GM20000 (cell line): ENCODE measurements around the gene SCAF4.

ENCODE experiments used
- DNase-seq: peaks from one replicate; pipeline ENCODE4 v3.0.0; 2012; ENCODE audit warnings: low spot score
- TF ChIP-seq, protein P1 (sequence below): IDR thresholded peaks from 2 replicates; pipeline ENCODE4 v1.5.1; 2012; ENCODE audit warnings: mild to moderate bottlenecking, control low read depth; ENCODE audit errors: extremely low read depth, missing control alignments

SCAF4 gene

DNA sequence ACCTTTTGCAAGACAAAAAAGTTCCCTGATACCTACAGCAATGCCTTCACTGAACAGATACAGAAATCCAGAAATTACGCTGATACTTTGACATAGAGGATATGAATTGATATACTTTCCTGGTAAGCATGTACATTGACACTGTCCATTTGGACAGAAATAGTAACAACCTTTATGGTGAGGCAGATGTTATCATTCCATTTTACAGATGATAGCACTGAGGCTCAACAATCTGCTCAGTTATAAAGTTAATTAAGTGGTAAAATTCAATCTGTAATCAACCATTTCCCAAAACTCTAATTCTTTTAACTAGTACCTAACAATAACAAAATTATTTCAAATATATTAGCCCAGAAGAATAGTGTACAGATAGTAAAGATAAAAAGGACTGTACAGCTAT lies 20.6 kb downstream of the SCAF4 start:
- TF ChIP-seq, protein P1, sequence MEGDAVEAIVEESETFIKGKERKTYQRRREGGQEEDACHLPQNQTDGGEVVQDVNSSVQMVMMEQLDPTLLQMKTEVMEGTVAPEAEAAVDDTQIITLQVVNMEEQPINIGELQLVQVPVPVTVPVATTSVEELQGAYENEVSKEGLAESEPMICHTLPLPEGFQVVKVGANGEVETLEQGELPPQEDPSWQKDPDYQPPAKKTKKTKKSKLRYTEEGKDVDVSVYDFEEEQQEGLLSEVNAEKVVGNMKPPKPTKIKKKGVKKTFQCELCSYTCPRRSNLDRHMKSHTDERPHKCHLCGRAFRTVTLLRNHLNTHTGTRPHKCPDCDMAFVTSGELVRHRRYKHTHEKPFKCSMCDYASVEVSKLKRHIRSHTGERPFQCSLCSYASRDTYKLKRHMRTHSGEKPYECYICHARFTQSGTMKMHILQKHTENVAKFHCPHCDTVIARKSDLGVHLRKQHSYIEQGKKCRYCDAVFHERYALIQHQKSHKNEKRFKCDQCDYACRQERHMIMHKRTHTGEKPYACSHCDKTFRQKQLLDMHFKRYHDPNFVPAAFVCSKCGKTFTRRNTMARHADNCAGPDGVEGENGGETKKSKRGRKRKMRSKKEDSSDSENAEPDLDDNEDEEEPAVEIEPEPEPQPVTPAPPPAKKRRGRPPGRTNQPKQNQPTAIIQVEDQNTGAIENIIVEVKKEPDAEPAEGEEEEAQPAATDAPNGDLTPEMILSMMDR, result no peak
- DNase-seq, result no peak

DNA sequence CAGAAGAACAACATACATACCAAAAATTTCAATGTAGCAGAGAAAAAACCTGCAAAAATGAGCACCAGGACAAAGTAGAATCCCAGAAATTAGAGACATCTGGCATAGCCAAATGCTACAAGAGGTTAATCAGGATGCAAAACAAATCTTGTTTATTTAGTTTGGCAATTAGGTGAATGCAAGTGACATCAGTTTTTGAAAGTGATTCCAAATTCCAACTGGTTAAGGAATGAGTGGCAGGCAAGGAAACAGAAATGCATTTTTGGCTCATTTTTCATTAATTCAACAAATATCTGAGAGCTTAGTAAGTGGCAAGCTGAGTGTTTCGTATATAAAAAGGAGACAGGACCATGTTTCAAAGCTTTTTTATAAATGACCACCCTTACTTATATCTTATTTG lies 21.3 kb downstream of the SCAF4 start:
- TF ChIP-seq, protein P1, result no peak
- no peak for DNase-seq

DNA sequence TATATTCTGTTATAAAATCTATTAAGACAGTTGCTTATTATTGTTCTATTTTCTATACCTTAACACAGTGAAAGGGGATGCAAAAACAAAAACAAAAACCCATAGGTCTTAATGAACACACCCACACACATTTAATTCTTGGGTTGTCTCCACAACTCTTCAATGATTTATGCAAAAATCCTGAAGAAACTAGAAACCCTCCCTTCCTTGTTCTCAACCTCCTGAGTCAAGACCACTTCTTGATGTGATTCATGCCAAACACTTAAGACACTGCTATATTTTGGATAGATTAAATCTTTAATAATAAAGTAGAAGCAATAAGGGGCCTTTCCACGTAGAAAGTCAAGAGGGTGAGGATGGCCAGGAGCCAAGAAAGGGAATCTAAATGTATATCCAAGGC lies 23.4 kb downstream of the SCAF4 start:
- DNase-seq, result no peak
- TF ChIP-seq, protein P1, result no peak

DNA sequence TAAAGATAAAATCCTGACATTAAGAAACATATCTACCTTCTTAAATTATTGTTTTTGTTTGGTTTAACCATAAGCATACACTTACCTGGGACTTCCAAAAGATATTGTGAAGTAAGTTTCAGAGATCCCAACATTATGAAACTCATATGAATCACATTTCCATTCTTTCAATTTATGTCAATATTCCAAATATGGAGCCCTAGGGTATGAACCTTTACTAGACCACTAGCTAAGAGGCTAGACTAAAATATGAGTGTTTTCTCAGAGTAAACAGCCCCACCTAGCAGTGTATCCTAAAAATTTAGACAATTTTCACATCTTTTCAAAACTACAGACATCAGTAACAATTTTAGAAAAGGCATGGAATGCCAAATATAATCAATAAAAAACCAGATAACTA lies 24.4 kb downstream of the SCAF4 start:
- TF ChIP-seq, protein P1, result no peak
- no peak for DNase-seq

DNA sequence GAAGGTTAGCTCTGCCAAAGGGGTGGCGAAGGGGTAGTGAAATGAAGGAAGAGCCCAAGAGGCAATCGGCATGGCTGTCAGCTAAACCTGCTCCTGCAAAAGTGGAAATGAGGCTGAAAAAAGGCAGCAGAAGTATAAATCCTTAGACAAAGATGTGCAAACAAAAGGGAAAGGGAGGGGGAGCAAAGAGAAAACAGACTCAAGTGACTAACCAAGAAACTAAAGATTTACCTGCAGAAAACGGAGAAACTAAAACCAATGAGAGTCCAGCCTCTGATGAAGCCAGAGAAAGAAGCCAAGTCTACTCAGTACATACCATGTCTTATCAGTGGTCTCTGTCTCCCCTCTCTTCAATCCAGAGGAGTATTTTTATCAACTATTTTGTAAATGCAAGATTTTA lies 25.4 kb downstream of the SCAF4 start:
- TF ChIP-seq, protein P1, result no peak
- DNase-seq, result no peak

DNA sequence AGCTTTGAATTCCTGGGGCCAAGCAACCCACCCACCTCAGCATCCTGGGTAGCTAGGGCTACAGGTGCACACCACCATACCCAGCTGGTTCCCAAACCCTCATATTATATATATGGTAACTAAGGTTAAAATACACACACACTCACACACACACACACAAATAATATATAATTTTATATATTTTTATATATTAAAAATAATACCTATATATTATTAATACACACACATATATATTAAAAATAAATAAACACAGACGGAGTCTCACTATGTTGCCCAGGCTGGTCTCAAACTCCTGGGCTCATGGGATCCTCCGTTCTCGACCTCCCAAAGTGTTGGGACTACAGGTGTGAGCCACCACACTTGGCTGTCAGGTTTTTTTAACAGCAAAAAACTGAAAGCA lies 31.9 kb downstream of the SCAF4 start:
- TF ChIP-seq, protein P1, result no peak
- no peak for DNase-seq

DNA sequence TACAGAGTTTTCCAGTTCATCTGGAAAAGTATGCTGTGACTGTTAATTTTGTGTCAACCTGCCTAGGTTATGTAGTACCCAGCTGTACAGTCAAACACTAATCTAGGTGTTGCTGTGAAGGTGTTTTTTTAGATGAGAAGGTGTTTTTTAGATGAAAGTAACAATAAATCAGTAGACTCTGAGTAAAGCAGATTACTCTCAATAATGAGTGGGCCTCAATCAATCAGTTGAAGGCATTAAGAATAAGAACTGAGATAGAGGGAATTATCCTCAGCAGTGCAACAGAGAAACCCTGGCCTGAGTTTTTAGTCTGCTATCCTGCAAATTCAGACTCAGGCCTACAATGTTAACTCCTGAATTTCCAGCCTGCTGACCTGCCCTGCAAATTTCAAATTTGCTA lies 33.5 kb downstream of the SCAF4 start:
- no peak for DNase-seq
- TF ChIP-seq, protein P1, result no peak

DNA sequence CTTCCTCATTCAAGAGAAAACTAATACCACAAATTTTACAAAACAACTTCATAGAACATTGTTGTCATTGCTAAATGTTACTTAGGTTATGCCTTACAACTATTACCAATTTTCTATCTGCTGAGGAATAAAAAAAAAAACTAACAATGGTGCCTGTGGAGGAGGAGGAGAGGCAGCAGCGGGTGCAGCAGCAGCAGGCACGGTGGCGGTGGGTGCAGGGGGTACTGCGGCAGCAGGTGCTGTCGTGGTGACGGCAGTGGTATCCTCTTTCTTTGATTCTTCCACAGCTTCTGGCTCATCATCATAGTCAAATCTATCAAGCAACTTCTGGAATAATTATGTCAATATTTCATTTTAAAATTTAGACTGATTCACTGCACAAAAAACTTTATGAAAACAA lies 35.5 kb downstream of the SCAF4 start:
- TF ChIP-seq, protein P1, result no peak
- DNase-seq, result no peak
